Measurements from ENCODE around the gene DAB2IP.

Gene DAB2IP

DNA sequence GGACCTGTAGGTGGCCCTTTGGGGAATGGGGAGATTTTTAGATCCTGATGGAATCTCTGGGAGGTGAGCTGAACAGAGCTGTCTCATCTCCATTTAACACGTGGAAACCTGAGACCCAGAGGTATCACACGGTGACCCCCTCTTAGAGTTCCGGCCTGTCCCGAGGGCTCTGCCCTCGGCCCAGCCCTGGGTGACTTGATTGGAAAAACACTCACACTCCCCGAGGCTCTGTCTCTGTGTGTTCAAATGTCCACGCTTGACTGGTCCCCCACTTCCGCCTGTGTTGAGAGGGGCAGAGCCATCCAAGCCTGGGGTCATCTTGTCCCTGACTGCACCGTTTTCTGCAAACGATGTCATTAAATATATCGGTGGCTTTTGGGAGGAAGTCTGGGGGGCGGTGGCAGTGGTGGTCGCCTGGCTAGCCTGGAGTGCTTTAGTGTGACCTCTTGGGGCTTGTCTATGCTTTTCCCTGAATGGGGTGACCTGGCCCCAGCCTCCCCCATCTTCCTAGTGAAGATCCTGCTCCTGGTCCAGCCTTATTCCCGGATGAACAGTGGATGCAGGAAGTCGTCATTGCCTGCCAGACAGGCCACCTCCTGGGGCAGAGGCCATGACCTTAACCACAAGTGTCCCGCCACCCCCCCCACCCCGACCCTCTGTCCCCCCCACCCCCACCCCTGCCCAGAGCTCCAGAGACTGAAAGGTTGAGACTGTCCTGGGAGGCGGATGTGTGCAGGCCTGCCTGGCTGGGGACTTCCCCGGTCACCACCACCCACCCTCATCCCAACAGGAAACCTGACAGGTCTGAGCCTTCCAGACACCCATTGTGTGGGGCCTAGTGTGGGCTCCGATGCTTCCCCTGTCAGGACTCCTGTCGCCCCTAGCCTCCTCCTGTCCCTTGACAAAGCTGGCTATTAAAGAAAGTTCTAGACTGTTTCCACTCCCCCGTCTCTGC is 5.3 kb upstream of the DAB2IP start:
- DNase-seq, result no peak

DNA sequence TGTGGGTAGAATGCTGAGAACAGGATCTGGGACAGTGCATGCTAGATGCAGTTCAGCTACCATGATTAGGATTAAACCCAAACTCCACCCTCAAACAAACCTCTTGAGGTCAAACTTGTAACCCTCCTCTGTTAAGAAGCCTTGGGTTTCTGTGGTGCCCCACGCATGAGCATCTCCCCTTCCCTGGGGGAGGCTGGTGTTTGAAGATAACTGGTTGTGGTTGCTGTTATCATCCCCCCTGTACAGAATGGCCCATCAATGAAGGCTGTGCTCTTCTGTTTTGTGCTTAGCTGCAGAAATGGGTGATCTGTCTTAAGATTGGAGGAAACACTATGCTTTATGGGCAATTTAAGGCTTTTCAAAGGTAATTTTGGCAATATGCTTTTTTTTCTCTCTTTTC is 4.4 kb upstream of the DAB2IP start:
- DNase-seq, result peak; percentile 94

GRCh38 chr9:121648172-121648571 is 3.3 kb upstream of the DAB2IP start:
- no peak for DNase-seq

- no peak for DNase-seq
Measured at GRCh38 chr9:121648799-121649198, 2.6 kb upstream of the DAB2IP start.

- no peak for DNase-seq
Measured at GRCh38 chr9:121649476-121650216, 1.8 kb upstream of the DAB2IP start.

DNA sequence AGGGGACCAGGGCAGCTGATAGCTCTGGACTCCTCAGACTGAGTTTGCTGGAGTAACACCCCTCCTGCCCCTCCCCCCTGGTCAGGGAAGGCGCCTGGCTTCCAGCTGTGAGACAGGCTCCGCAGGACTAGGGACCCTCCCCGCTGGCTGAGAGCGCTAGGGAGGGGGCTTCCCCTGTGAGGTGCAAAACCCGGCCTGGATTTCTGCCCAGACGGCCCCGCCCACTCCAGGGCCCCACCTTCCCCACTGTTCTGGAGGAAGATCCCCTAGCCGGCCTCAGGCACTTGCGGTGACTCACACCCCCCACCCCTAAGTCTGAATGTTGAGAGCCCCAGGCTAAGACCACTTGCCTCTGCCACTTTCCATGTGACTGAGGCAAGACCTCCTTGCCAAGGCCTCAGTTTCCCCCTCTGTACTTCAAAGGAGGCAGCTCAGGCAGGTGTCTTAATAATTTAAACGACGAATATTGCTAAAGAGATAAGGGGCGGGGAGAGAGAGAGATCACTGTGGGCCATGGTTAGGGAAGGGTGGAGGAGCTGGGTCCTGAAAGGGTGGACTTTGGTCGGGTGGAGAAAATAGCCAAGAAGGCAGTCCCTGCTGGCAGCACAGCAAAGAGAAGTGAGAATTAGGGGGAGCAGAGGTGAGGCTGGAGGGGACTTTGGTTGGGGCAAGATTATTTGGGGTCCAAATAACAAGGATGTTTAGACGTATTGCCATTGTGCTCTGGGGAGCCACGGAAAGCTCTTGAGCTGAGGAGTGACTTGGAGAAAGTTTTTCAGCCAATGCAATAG is 1.0 kb upstream of the DAB2IP start:
- DNase-seq, result no peak

GRCh38 chr9:121651008-121651294 is 483 bp upstream of the DAB2IP start:
- DNase-seq, result no peak

DNA sequence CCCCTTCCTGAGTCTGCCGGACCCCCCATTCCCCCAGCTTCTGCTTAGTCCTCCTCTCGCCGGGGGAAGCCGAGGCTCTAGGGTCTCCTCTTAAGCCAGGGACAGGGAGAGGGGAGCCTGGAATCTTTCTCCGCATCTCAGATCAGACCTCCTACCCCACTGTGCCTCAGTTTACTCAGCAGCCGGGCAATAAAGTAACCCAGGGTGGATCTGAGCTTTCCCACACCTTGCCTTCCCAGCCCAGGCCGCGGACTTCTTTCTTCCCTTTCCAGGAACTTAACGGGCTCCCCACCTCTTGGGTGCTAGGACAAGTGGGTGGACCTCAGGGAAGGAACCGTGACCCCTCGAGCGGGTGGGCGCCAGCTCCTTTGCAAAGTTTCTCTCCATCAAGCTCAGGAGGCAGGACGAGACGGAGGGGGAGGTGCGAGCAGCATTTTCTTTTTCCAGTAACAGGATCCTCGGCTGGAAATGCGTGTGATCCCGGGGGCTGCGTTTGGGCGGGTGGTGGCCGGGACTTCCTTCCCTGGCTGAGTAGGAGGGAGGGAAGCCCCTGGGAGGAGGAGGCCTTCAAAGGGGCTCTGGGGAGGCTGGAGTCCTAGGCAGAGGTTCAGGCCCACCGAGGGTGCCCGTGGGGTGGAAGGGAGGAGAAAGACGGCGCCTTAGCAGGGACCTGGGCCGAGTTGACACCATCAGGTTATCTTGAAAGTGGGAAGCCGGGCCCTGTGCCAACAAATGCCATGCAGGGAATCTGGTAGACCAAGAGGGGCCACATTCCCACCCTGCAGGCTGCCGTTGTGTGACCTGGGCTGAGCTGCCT is 795 bp downstream of the DAB2IP start:
- DNase-seq, result no peak

DNA sequence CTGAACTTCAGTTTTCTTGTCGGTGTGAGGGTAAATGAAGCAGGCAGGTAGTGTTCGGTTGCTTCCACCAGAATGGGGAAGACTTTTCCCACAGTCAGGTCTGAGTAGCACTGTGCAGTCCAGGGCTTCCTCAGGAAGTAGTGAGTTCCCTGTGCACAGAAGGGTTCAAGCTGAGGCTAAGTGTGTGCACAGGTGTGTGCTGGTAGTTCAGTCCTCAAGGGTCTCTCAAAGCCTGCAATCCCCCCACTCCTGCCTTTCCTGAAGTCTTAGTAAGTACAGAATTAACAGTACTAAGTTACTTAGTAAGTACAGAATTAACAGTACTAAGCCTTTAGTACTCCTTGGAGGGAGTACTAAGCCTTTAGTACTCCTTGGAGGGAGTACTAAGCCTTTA is 1.4 kb downstream of the DAB2IP start:
- no peak for DNase-seq

- DNase-seq, result no peak
Measured at GRCh38 chr9:121654499-121655140, 3.2 kb downstream of the DAB2IP start.

- DNase-seq, result no peak
Measured at GRCh38 chr9:121655231-121655755, 3.9 kb downstream of the DAB2IP start.

DNA sequence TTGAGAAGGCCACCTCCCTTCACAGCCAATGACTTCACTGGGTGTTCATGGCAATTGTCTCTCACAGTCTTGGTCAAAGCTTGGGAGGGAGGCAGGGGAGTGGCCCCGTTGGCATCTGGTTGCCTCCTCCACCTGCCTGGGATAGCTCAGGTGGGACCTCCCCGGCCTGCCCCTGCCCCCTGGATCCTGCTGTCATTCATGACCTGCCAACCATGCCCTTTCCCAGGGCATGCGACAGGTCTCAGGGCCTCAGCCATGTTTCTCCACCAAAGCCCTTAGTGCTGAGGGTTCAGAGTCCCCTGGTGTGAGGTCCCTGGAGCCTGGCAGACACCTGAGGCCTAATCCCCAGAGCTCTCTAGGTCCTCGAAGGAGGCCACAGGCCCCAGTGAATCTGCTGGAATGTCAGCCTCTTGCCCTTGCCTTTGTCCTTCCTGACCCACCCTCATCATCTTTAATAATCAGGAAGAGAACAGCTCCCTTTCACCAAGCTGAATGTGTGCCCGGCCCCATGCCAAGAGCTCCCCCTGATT is 5.6 kb downstream of the DAB2IP start:
- no peak for DNase-seq

GRCh38 chr9:121658166-121658565 is 6.7 kb downstream of the DAB2IP start:
- DNase-seq, result no peak

DNA sequence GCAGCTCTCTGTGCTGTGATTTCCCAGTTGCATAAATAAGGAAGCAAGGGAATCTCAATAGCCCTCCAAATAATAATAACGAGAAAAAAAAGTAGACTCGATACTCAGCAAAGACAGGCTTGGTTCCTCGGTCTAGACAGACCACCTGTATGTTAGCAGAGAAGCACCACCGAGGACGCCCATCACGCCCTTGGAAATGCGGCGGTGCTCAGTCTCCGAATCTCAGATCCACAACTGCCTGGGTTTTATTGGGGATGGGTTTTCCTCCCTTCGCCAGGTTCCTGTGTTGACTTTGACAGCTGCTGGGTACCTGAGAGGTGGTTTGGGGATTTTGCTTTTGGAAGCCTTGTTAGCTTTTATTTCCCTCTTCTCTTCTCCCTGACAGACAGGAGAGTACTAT is 7.2 kb downstream of the DAB2IP start:
- no peak for DNase-seq

DNA sequence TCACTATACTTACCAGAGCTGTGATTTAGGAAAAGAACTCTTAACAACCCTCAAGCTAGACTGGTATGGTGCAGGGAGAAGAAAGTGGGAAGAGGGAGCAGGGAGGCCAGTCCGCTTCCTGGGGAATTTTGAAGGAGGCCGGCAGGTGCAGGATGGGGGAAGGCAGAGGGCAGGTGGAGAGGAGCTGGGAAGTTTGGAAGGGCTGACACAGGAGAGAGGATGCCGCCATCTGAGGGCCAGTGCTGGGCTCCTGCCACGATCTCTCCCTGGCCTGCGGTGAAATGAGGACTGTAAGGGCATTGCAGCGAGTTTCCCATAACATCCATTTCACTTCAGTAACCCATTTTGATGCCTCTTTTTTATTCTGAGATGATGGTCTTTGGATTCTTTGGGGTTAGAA is 8.9 kb downstream of the DAB2IP start:
- no peak for DNase-seq

GRCh38 chr9:121660876-121661275 is 9.4 kb downstream of the DAB2IP start:
- no peak for DNase-seq

GRCh38 chr9:121661328-121661727 is 9.9 kb downstream of the DAB2IP start:
- no peak for DNase-seq

DNA sequence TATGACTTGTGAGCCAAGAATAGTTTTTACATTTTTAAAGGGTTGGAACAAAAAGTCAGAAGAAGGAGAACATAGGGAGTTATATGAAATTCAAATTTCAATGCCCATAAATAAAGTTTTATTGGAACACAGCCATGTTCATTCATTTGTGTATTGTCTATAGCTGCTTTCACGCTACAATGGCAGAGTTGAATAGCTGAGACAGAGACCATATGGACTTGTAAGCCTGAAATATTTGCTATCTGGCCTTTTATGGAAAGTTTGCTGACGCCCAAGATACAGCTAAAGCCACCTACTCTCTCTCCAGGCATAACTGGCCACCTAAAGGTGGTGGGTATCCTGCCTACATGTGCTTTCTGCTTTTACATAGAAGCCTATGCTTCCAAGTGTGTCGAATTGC is 10.9 kb downstream of the DAB2IP start:
- DNase-seq, result no peak

DNA sequence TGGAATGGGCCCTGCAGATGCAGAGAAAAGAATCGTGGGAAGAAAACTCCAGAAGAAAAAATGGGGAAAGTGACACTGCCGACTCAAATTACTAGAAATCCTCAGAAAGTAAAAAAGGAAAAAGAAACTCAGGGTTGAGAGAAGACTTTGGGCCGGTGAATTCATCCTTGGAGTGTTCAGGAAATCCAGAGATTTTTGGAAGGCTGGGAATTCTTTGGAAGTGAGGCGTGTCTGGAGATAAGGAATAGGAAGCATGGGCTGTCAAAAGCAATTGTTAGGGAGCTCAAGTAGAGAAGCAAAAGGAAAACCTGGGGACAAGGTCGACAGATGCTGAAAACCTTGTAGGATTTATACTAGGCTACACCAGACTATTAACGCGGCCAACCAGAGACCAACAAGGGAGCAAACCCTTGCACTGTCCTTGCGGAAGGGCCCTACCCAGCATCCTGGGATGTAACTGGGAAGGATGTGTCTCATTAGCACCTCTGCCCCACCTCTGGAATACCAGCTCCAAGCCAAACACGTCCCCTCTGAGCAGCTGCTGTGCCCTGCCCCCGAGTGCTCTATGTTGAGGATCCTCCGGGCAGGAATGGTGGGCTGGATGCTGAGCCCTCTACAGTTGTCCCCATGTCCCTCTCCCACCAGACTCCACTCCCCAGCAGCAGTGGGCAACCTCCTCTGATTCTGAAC is 11.6 kb downstream of the DAB2IP start:
- DNase-seq, result no peak

- DNase-seq, result no peak
Measured at GRCh38 chr9:121663591-121663990, 12.2 kb downstream of the DAB2IP start.

DNA sequence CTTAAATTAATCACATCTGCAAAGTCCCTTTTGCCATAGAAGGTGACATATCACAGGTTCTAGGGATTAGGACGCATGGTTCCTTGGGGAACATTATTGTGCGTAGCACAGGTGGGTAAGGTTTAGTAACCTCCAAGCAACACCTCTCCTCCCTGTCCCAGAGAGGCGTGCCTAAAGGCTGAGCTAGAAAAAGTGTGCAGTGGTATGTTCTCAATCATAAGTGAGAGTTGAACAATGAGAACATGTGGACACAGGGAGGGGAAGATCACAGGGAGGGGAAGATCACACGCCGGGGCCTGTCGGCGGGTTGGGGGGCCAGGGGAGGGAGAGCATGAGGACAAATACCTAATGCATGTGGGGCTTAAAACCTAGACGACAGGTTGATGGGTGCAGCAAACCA is 14.9 kb downstream of the DAB2IP start:
- DNase-seq, result no peak
